ENCODE data around the gene GDPD3. TPM values are rescaled to one million over a fixed set of nuclear protein-coding genes. Genes with fewer than 3 reads are reported as not detected.

The GDPD3 gene
- total and polyA plus RNA-seq, 2 of the 13 experiments (the other 11 are each of a cell fraction or from before 2014, with no cell fraction given) = 18.7 to 20.6 TPM

- TF ChIP-seq PCBP1 (IDR thresholded peaks at IDR 0.05; ENCODE audit: borderline replicate concordance, low read depth, low read length) (no peak), ZFP1 (CRISPR knock-in tag; IDR thresholded peaks at IDR 0.05) (0 out of 2 replicates have a peak, but pooled peaks have one; percentile 17), ZNF773 (CRISPR knock-in tag; IDR thresholded peaks at IDR 0.05; ENCODE audit: borderline replicate concordance) (0 out of 2 replicates have a peak, but pooled peaks have one; percentile 21), KMT2A (CRISPR knock-in tag; IDR thresholded peaks at IDR 0.05) (peak; percentile 67), AKNA (CRISPR knock-in tag; IDR thresholded peaks at IDR 0.05; ENCODE audit: borderline replicate concordance) (no peak), HMGXB3 (CRISPR knock-in tag; IDR thresholded peaks at IDR 0.05; ENCODE audit: borderline replicate concordance) (no peak), ZNF788 (CRISPR knock-in tag; IDR thresholded peaks at IDR 0.05; ENCODE audit: borderline replicate concordance) (peak; percentile 83; the same call in 1 of the 2 replicates), PATZ1 (CRISPR knock-in tag; IDR thresholded peaks at IDR 0.05) (peak; percentile 23), TFDP2 (CRISPR knock-in tag; IDR thresholded peaks at IDR 0.05) (peak; percentile 44), ZNF564 (CRISPR knock-in tag; IDR thresholded peaks at IDR 0.05) (no peak)
Observed at GRCh38 chr16:30075503-30076275, 37.6 kb downstream of the GDPD3 start, which contains the start of gene PPP4C (continued).

Measured in HepG2 (cell line).